ENCODE measurements around the gene NUP210L. TPM values are rescaled to one million over a fixed set of nuclear protein-coding genes. Genes with fewer than 3 reads are reported as not detected.

NUP210L gene
- total and polyA plus RNA-seq, 2 experiments from 2014 or later: 0.10 TPM; not detected in 1

DNA sequence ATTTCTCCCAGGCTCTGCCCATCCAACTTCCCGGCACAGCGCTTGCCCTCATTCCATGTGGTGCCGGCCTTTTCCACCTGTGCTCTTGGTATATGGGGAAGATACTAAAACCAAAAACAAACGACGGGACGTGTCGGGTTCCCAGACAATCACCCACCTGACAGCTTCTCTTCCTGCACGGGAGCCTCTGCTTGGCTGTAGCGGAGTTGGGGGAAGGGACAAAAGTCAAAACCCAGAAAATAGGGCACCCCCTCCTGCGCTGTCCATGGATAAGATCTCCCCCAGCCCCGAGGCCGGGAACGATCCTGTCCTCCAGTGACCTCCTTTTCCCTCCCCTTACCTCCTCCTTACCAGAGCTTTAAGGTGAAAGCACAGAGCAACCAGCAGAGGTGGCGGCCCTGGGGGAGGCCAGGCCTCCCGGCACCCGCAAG, 178.0 kb downstream of the NUP210L start (continued):
- TF ChIP-seq, protein P1, sequence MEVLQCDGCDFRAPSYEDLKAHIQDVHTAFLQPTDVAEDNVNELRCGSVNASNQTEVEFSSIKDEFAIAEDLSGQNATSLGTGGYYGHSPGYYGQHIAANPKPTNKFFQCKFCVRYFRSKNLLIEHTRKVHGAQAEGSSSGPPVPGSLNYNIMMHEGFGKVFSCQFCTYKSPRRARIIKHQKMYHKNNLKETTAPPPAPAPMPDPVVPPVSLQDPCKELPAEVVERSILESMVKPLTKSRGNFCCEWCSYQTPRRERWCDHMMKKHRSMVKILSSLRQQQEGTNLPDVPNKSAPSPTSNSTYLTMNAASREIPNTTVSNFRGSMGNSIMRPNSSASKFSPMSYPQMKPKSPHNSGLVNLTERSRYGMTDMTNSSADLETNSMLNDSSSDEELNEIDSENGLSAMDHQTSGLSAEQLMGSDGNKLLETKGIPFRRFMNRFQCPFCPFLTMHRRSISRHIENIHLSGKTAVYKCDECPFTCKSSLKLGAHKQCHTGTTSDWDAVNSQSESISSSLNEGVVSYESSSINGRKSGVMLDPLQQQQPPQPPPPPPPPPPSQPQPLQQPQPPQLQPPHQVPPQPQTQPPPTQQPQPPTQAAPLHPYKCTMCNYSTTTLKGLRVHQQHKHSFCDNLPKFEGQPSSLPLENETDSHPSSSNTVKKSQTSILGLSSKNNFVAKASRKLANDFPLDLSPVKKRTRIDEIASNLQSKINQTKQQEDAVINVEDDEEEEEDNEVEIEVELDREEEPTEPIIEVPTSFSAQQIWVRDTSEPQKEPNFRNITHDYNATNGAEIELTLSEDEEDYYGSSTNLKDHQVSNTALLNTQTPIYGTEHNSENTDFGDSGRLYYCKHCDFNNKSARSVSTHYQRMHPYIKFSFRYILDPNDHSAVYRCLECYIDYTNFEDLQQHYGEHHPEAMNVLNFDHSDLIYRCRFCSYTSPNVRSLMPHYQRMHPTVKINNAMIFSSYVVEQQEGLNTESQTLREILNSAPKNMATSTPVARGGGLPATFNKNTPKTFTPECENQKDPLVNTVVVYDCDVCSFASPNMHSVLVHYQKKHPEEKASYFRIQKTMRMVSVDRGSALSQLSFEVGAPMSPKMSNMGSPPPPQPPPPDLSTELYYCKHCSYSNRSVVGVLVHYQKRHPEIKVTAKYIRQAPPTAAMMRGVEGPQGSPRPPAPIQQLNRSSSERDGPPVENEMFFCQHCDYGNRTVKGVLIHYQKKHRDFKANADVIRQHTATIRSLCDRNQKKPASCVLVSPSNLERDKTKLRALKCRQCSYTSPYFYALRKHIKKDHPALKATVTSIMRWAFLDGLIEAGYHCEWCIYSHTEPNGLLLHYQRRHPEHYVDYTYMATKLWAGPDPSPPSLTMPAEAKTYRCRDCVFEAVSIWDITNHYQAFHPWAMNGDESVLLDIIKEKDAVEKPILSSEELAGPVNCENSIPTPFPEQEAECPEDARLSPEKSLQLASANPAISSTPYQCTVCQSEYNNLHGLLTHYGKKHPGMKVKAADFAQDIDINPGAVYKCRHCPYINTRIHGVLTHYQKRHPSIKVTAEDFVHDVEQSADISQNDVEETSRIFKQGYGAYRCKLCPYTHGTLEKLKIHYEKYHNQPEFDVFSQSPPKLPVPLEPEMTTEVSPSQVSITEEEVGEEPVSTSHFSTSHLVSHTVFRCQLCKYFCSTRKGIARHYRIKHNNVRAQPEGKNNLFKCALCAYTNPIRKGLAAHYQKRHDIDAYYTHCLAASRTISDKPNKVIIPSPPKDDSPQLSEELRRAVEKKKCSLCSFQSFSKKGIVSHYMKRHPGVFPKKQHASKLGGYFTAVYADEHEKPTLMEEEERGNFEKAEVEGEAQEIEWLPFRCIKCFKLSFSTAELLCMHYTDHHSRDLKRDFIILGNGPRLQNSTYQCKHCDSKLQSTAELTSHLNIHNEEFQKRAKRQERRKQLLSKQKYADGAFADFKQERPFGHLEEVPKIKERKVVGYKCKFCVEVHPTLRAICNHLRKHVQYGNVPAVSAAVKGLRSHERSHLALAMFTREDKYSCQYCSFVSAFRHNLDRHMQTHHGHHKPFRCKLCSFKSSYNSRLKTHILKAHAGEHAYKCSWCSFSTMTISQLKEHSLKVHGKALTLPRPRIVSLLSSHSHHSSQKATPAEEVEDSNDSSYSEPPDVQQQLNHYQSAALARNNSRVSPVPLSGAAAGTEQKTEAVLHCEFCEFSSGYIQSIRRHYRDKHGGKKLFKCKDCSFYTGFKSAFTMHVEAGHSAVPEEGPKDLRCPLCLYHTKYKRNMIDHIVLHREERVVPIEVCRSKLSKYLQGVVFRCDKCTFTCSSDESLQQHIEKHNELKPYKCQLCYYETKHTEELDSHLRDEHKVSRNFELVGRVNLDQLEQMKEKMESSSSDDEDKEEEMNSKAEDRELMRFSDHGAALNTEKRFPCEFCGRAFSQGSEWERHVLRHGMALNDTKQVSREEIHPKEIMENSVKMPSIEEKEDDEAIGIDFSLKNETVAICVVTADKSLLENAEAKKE (CRISPR knock-in tag; IDR thresholded peaks at IDR 0.05): no peak
- TF ChIP-seq, protein P2, sequence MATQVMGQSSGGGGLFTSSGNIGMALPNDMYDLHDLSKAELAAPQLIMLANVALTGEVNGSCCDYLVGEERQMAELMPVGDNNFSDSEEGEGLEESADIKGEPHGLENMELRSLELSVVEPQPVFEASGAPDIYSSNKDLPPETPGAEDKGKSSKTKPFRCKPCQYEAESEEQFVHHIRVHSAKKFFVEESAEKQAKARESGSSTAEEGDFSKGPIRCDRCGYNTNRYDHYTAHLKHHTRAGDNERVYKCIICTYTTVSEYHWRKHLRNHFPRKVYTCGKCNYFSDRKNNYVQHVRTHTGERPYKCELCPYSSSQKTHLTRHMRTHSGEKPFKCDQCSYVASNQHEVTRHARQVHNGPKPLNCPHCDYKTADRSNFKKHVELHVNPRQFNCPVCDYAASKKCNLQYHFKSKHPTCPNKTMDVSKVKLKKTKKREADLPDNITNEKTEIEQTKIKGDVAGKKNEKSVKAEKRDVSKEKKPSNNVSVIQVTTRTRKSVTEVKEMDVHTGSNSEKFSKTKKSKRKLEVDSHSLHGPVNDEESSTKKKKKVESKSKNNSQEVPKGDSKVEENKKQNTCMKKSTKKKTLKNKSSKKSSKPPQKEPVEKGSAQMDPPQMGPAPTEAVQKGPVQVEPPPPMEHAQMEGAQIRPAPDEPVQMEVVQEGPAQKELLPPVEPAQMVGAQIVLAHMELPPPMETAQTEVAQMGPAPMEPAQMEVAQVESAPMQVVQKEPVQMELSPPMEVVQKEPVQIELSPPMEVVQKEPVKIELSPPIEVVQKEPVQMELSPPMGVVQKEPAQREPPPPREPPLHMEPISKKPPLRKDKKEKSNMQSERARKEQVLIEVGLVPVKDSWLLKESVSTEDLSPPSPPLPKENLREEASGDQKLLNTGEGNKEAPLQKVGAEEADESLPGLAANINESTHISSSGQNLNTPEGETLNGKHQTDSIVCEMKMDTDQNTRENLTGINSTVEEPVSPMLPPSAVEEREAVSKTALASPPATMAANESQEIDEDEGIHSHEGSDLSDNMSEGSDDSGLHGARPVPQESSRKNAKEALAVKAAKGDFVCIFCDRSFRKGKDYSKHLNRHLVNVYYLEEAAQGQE (IDR thresholded peaks at IDR 0.05; ENCODE audit: unreplicated experiment): no peak
- TF ChIP-seq EZH2phosphoT487 (IDR thresholded peaks at IDR 0.05; ENCODE audit: unreplicated experiment) (no peak), EZH2 (IDR thresholded peaks at IDR 0.05; ENCODE audit: low read depth, unreplicated experiment) (no peak), ZNF114 (CRISPR knock-in tag; IDR thresholded peaks at IDR 0.05) (no peak), POLR2AphosphoS5 (IDR thresholded peaks at IDR 0.05; ENCODE audit: low read depth) (no peak)
